A549 (cell line): ENCODE data around the gene LGR4. TPM values are rescaled to one million over a fixed set of nuclear protein-coding genes. Genes with fewer than 3 reads are reported as not detected.
A peak's percentile ranks its signal among the peaks of the same experiment; 100 is the strongest.

Source experiments
- ATAC-seq, 2 experiments: fragments of 200-7000 bp in 1 of 2; fragments of >200 bp in 1 of 2; cut with Nextera tagmentation in 1 of 2; cut with Tn5 transposase in 1 of 2; 3 replicates each; pipeline versions ENCODE4 v1.8.0 to v1.9.1; 2018 to 2020; ENCODE audit warnings: mild to moderate bottlenecking in 1 of 2, moderate library complexity in 1 of 2
- CTCF ChIA-PET: fragments of 300-600 bp; sonication (Branson Sonifier 250); formaldehyde crosslinking; extraction: SDS; loops from one replicate; lab custom pipeline; 2021; ENCODE audit warnings: antibody characterized with exemption, inconsistent platforms; lab: Yijun Ruan, JAX
- POLR2A ChIA-PET: fragments of 350-600 bp; formaldehyde crosslinking; extraction: SDS; loops from one replicate; lab custom pipeline; 2021; ENCODE audit warnings: antibody characterized with exemption, inconsistent platforms; lab: Yijun Ruan, JAX
- DNase-seq, 2 experiments: peaks; one replicate each; pipeline versions ENCODE4 v3.0.0 to v3.0.0-alpha.2; 2011 to 2016; ENCODE audit warnings: low read depth in 1 of 2, low spot score in 1 of 2
- FAIRE-seq: peaks from 2 replicates; lab custom pipeline; 2011; peaks lifted over from hg19 to GRCh38; lab: Jason Lieb, UNC
- H3K27ac ChIP-seq, 2 experiments: fragments of >200 bp; sonication (Bioruptor Twin); formaldehyde crosslinking; 3 replicates each; pipeline ENCODE4 v1.5.1; 2016 to 2017
- H3K4me1 ChIP-seq: fragments of >200 bp; sonication (Bioruptor Twin); formaldehyde crosslinking; 3 replicates; pipeline ENCODE4 v1.6.1; 2016
- H3K4me2 ChIP-seq: fragments of >200 bp; sonication (Bioruptor Twin); formaldehyde crosslinking; 3 replicates; pipeline ENCODE4 v1.6.1; 2016
- H3K4me3 ChIP-seq: fragments of >200 bp; sonication (Bioruptor Twin); formaldehyde crosslinking; 3 replicates; pipeline ENCODE4 v1.5.1; 2016
- H3K9me3 ChIP-seq: fragments of >200 bp; sonication (Bioruptor Twin); formaldehyde crosslinking; 3 replicates; pipeline ENCODE4 v1.6.1; 2016
- BHLHE40 ChIP-seq: IDR thresholded peaks from 2 replicates; pipeline ENCODE4 v1.6.1; 2012; ENCODE audit warnings: low read depth, low read length, inconsistent platforms
- FOSL2 ChIP-seq, 2 experiments: fragments of 450-650 bp in 1 of 2; fragments of >200 bp in 1 of 2; sonication (Bioruptor Twin) in 1 of 2; formaldehyde crosslinking; IDR thresholded peaks; 2 replicates each; pipeline versions ENCODE4 v1.5.0 to v1.6.1; 2016 to 2020; ENCODE audit warnings: mild to moderate bottlenecking in 1 of 2, moderate library complexity in 1 of 2
- GATA3 ChIP-seq: IDR thresholded peaks from 2 replicates; pipeline ENCODE4 v1.6.1; 2012; ENCODE audit warnings: borderline replicate concordance
- HMGXB4 ChIP-seq: fragments of 250-450 bp; sonication (Bioruptor Pico); IDR thresholded peaks from 2 replicates; pipeline ENCODE4 v1.5.0; 2021; ENCODE audit warnings: mild to moderate bottlenecking, moderate library complexity, borderline replicate concordance
- HOXB5 ChIP-seq: fragments of 250-450 bp; sonication (Bioruptor Pico); IDR thresholded peaks from 2 replicates; pipeline ENCODE4 v1.5.0; 2020; ENCODE audit warnings: mild to moderate bottlenecking, moderate library complexity
- POLR2AphosphoS2 ChIP-seq: conservative IDR thresholded peaks from 2 replicates; pipeline ENCODE4 v1.6.1; 2012; ENCODE audit warnings: low read length, improper control_type of control experiment, inconsistent platforms
- RARB ChIP-seq: fragments of 250-450 bp; sonication (Bioruptor Pico); IDR thresholded peaks from 2 replicates; pipeline ENCODE4 v1.8.0; 2021; ENCODE audit warnings: mild to moderate bottlenecking, moderate library complexity
- REST ChIP-seq: fragments of 200-600 bp; sonication (generic); IDR thresholded peaks from 2 replicates; pipeline ENCODE4 v1.6.1; 2016; ENCODE audit warnings: antibody characterized with exemption, mild to moderate bottlenecking, moderate library complexity
- SMC3 ChIP-seq: fragments of >200 bp; sonication (Bioruptor Twin); formaldehyde crosslinking; IDR thresholded peaks from 3 replicates; pipeline ENCODE4 v1.6.1; 2018; ENCODE audit warnings: inconsistent platforms
- TFCP2L1 ChIP-seq: fragments of 250-450 bp; sonication (Bioruptor Pico); IDR thresholded peaks from 2 replicates; pipeline ENCODE4 v1.5.0; 2021; ENCODE audit warnings: mild to moderate bottlenecking
- ZFP36 ChIP-seq: fragments of 450-650 bp; IDR thresholded peaks from 2 replicates; pipeline ENCODE4 v1.6.1; 2014; ENCODE audit warnings: borderline replicate concordance; ENCODE audit not compliant: partially characterized antibody
- WGBS: methylation state at CpG from one replicate; pipeline ENCODE4 v1.1.6; 2017; ENCODE audit errors: missing lambda C conversion rate; 5-methylcytosine and 5-hydroxymethylcytosine counted together
- polyA plus RNA-seq, 4 experiments: library from polyadenylated mRNA; depleted of rRNA in 3 of 4; stranded (reverse); fragments of >200 nt; fragmentation: RNase III in 1 of 4; extraction: RNeasy Plus Mini Kit Qiagen cat#74134 plus additional on column Dnase treatment in 1 of 4; gene quantifications; 2 replicates in 3 of 4; 3 replicates in 1 of 4; pipeline ENCODE4 v1.2.3, GENCODE V29; 2011 to 2017
- TF ChIP-seq, protein P1 (sequence below): IDR thresholded peaks from 2 replicates; pipeline ENCODE4 v1.6.1; 2012
- TF ChIP-seq, protein P2 (sequence below): IDR thresholded peaks from 2 replicates; pipeline ENCODE4 v1.6.1; 2012; ENCODE audit warnings: low read depth, borderline replicate concordance
- TF ChIP-seq, protein P3 (sequence below): fragments of 250-450 bp; sonication (Bioruptor Pico); IDR thresholded peaks from 2 replicates; pipeline ENCODE4 v1.5.0; 2020; ENCODE audit warnings: low read depth, mild to moderate bottlenecking, moderate library complexity

LGR4 gene
- polyA plus RNA-seq, 2 of the 4 experiments (the other 2 are of a cell fraction) = 41.2 to 130 TPM

GRCh38 chr11:27401280-27401832 lies 71.2 kb downstream of the LGR4 start (continued):
- no peak for TF ChIP-seq HMGXB4 (CRISPR knock-in tag)
- TF ChIP-seq, protein P1, sequence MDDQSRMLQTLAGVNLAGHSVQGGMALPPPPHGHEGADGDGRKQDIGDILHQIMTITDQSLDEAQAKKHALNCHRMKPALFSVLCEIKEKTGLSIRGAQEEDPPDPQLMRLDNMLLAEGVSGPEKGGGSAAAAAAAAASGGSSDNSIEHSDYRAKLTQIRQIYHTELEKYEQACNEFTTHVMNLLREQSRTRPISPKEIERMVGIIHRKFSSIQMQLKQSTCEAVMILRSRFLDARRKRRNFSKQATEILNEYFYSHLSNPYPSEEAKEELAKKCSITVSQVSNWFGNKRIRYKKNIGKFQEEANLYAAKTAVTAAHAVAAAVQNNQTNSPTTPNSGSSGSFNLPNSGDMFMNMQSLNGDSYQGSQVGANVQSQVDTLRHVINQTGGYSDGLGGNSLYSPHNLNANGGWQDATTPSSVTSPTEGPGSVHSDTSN = no peak; the same call in none of the 2 replicates
- no peak for TF ChIP-seq GATA3
- TF ChIP-seq HOXB5 = no peak
- TF ChIP-seq REST = no peak
- no peak for TF ChIP-seq TFCP2L1 (CRISPR knock-in tag)
- no peak for TF ChIP-seq RARB (CRISPR knock-in tag)
- no peak for TF ChIP-seq POLR2AphosphoS2
- no peak for TF ChIP-seq SMC3
- no peak for TF ChIP-seq BHLHE40

GRCh38 chr11:27398400-27398770 lies 74.2 kb downstream of the LGR4 start:
- Histone ChIP-seq H3K4me2 (peak overlapping the region; percentile 90), H3K27ac (peak overlapping the region; percentile 90 to 96)
- DNase-seq (no peak), ATAC-seq (no peak)
- no peak for TF ChIP-seq RARB (CRISPR knock-in tag)
- no peak for TF ChIP-seq SMC3
- TF ChIP-seq, protein P2, sequence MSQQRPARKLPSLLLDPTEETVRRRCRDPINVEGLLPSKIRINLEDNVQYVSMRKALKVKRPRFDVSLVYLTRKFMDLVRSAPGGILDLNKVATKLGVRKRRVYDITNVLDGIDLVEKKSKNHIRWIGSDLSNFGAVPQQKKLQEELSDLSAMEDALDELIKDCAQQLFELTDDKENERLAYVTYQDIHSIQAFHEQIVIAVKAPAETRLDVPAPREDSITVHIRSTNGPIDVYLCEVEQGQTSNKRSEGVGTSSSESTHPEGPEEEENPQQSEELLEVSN = no peak
- no peak for TF ChIP-seq FOSL2 (IDR thresholded peaks at IDR 0.05)
- TF ChIP-seq FOSL2 (CRISPR knock-in tag; IDR thresholded peaks at IDR 0.05) = no peak
- no peak for TF ChIP-seq ZFP36
- TF ChIP-seq, protein P3, sequence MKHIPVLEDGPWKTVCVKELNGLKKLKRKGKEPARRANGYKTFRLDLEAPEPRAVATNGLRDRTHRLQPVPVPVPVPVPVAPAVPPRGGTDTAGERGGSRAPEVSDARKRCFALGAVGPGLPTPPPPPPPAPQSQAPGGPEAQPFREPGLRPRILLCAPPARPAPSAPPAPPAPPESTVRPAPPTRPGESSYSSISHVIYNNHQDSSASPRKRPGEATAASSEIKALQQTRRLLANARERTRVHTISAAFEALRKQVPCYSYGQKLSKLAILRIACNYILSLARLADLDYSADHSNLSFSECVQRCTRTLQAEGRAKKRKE (CRISPR knock-in tag) = no peak
- TF ChIP-seq TFCP2L1 (CRISPR knock-in tag) = no peak
- TF ChIP-seq, all 56 proteins: peak for 0
- Histone ChIP-seq H3K4me1 (peaks cover 93% of the 10 kb centered on the region), H3K4me3 (no peak overlapping the region), H3K9me3 (no peaks in the 10 kb centered on the region)
- WGBS = 91% methylated on average over 3 of the region's 3 CpGs
- POLR2A ChIA-PET = no interaction called here
- FAIRE-seq = no peak
- CTCF ChIA-PET = interaction anchor here (7.3 kb wide), 1 partner anchor 87 kb away, joined by 37 read pairs; no protein-coding TSS in a partner anchor
